Activated naive CD4-positive, alpha-beta T cell treated with anti-CD3 and anti-CD28 coated beads, Interleukin-2, amount 10 ng/mL, durations not matched to agents 7 days and 5 days (primary cell): ENCODE measurements around the gene PCDHGA7.
"Not testable (repeated sequence)": the region's sequence is repeated elsewhere in the genome, so short reads cannot be mapped to it uniquely, and the experiment has no call there.

Experiments
- CTCF ChIA-PET: fragments of 350-600 bp; sonication (Branson Sonifier 250); formaldehyde crosslinking; loops from one replicate; lab custom pipeline; 2021; ENCODE audit warnings: antibody characterized with exemption; lab: Charles Lee
- DNase-seq: peaks from one replicate; pipeline ENCODE4 v3.0.0-alpha.2; 2020
- H3K27ac Mint-ChIP-seq: one replicate; pipeline ENCODE4 v1.8.0; 2021; ENCODE audit warnings: mild to moderate bottlenecking, moderate library complexity, mixed read lengths
- H3K27me3 Mint-ChIP-seq: one replicate; pipeline ENCODE4 v1.8.0; 2021; ENCODE audit warnings: mild to moderate bottlenecking, mixed read lengths
- H3K36me3 Mint-ChIP-seq: one replicate; pipeline ENCODE4 v1.8.0; 2021; ENCODE audit warnings: mixed read lengths
- H3K4me1 Mint-ChIP-seq: one replicate; pipeline ENCODE4 v1.8.0; 2021; ENCODE audit warnings: mixed read lengths
- H3K4me3 Mint-ChIP-seq: one replicate; pipeline ENCODE4 v1.8.0; 2021; ENCODE audit warnings: mild to moderate bottlenecking, moderate library complexity, mixed read lengths
- H3K9me3 Mint-ChIP-seq: one replicate; pipeline ENCODE4 v1.8.0; 2021; ENCODE audit warnings: mixed read lengths

The PCDHGA7 gene

DNA sequence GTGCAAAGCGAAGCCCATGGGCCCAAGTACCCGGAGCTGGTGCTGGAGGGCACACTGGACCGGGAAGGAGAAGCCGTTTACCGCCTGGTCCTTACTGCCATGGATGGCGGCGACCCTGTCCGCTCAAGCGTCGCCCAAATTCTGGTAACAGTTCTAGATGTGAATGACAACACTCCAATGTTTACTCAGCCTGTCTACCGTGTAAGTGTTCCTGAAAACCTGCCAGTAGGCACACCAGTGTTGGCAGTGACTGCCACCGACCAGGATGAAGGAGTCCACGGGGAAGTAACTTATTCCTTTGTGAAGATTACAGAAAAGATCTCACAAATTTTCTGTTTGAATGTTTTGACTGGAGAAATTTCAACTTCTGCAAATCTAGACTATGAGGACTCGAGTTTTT lies 7.9 kb upstream of the PCDHGA7 start:
- H3K27me3 Mint-ChIP-seq = peaks cover 61% of the 10 kb centered on the region
- DNase-seq = no peak
- H3K36me3 Mint-ChIP-seq = peaks cover 4% of the 10 kb centered on the region
- CTCF ChIA-PET = interaction anchor here (1.0 to 1.6 kb wide), 4 partner anchors 22 to 139 kb away, joined by 3 to 6 read pairs (median 4); partner anchors contain the start of gene PCDHGA10
- no peak overlapping the region for H3K4me3 Mint-ChIP-seq
- H3K9me3 Mint-ChIP-seq = peaks cover 29% of the 10 kb centered on the region
- no peak overlapping the region for H3K27ac Mint-ChIP-seq
- peaks cover 4% of the 10 kb centered on the region for H3K4me1 Mint-ChIP-seq

DNA sequence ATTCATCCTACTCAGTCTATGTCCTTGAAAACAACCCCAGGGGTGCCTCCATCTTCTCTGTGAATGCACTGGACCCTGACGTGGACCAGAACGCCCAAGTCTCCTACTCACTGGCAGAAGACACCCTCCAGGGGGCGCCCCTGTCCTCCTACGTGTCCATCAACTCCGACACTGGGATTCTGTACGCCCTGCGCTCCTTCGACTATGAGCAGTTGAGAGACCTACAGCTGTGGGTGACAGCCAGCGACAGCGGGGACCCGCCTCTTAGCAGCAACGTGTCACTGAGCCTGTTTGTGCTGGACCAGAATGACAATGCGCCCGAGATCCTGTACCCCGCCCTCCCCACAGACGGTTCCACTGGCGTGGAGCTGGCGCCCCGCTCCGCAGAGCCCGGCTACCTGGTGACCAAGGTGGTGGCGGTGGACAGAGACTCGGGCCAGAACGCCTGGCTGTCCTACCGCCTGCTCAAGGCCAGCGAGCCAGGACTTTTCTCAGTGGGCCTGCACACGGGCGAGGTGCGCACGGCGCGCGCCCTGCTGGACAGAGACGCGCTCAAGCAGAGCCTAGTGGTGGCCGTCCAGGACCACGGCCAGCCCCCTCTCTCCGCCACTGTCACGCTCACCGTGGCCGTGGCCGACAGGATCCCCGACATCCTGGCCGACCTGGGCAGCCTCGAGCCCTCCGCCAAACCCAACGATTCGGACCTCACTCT lies 6.9 kb upstream of the PCDHGA7 start:
- H3K4me1 Mint-ChIP-seq, H3K36me3 Mint-ChIP-seq, H3K27ac Mint-ChIP-seq, DNase-seq, H3K4me3 Mint-ChIP-seq, CTCF ChIA-PET: not testable (repeated sequence)
- peaks cover 56% of the 10 kb centered on the region for H3K27me3 Mint-ChIP-seq
- H3K9me3 Mint-ChIP-seq = peaks cover 29% of the 10 kb centered on the region

DNA sequence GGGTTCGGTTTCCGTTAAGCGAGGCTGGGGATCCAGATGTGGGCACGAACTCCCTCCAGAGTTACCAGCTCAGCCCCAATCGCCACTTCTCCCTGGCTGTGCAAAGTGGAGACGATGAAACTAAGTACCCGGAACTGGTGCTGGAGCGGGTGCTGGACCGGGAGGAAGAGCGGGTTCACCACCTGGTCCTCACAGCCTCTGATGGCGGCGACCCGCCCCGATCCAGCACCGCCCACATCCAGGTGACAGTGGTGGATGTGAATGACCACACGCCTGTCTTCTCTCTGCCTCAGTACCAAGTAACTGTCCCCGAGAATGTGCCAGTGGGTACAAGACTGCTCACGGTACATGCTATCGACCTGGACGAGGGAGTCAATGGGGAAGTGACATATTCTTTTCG lies 803 bp downstream of the PCDHGA7 start:
- peaks cover under 1% of the 10 kb centered on the region for H3K36me3 Mint-ChIP-seq
- H3K27ac Mint-ChIP-seq = no peak overlapping the region
- H3K27me3 Mint-ChIP-seq = peaks cover 46% of the 10 kb centered on the region
- no peak overlapping the region for H3K4me3 Mint-ChIP-seq
- no peaks in the 10 kb centered on the region for H3K4me1 Mint-ChIP-seq
- H3K9me3 Mint-ChIP-seq = peaks cover 14% of the 10 kb centered on the region
- no peak for DNase-seq
- CTCF ChIA-PET = interaction anchor here (1.1 kb wide), 1 partner anchor 37 kb away, joined by 3 read pairs; the partner anchor contains the start of gene PCDHGA11

DNA sequence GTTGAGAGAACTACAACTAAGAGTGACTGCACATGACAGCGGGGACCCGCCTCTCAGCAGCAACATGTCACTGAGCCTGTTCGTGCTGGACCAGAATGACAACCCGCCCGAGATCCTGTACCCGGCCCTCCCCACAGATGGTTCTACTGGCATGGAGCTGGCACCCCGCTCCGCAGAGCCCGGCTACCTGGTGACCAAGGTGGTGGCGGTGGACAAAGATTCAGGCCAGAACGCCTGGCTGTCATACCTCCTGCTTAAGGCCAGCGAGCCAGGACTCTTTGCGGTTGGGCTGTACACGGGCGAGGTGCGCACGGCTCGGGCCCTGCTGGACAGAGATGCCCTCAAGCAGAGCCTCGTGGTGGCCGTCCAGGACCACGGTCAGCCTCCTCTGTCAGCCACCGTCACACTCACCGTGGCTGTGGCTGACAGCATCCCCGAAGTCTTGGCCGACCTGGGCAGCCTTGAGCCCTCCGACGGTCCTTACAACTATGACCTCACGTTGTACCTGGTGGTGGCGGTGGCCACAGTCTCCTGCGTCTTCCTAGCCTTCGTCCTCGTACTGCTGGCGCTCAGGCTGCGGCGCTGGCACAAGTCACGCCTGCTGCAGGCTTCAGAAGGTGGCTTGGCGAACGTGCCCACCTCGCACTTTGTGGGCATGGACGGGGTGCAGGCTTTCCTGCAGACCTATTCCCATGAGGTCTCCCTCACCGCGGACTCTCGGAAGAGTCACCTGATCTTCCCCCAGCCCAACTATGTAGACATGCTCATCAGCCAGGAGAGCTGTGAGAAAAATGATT lies 2.1 kb downstream of the PCDHGA7 start:
- CTCF ChIA-PET = no interaction called here
- Mint-ChIP-seq H3K4me3 (no peak overlapping the region), H3K36me3 (peaks cover 3% of the 10 kb centered on the region), H3K27ac (no peak overlapping the region), H3K4me1 (no peaks in the 10 kb centered on the region), H3K9me3 (peaks cover 22% of the 10 kb centered on the region), H3K27me3 (peaks cover 58% of the 10 kb centered on the region)
- DNase-seq = no peak

DNA sequence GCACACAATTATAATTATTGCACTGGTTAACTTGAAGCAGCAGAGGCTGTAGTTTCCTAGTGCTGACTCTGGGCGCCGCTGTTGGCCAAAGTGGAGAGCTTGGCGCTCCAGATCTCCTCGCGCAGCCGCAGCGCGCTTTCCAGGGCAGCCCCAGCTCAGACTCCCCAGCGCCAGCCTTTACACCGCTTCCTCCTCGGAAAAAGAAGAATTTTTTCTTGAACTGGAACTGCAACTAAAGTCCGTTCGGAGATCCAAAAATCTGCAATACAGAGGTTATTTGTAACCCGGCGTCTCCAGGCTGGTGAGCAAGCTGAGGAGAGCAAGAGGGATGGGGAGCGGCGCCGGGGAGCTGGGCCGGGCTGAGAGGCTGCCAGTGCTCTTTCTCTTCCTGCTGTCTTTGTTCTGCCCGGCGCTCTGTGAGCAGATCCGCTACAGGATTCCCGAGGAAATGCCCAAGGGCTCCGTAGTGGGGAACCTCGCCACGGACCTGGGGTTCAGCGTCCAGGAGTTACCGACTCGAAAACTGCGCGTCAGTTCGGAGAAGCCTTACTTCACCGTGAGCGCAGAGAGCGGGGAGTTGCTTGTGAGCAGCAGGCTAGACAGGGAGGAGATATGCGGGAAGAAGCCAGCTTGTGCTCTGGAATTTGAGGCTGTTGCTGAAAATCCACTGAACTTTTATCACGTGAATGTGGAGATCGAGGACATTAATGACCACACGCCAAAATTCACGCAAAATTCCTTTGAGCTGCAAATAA lies 5.2 kb downstream of the PCDHGA7 start, which contains the start of gene PCDHGB4:
PCDHGB4 (plus strand) TSS at position 142 of the 755 bp plus-strand sequence; CDS start at position 329, 187 bp downstream.
- Mint-ChIP-seq H3K4me3 (peak within 1 kb of the TSS; percentile 31), H3K9me3 (peaks cover 29% of the 10 kb centered on the region), H3K27me3 (peaks cover 49% of the 10 kb centered on the region), H3K27ac (peak within 1 kb of the TSS; percentile 46)
- DNase-seq = peak; percentile 43
- H3K4me1 Mint-ChIP-seq, H3K36me3 Mint-ChIP-seq: not testable (repeated sequence)
- CTCF ChIA-PET = interaction anchor here (1.1 to 2.0 kb wide), 3 partner anchors 18 to 123 kb away, joined by 3 to 5 read pairs (median 4); partner anchors contain the start of genes PCDHGA12 and PCDHGB3

DNA sequence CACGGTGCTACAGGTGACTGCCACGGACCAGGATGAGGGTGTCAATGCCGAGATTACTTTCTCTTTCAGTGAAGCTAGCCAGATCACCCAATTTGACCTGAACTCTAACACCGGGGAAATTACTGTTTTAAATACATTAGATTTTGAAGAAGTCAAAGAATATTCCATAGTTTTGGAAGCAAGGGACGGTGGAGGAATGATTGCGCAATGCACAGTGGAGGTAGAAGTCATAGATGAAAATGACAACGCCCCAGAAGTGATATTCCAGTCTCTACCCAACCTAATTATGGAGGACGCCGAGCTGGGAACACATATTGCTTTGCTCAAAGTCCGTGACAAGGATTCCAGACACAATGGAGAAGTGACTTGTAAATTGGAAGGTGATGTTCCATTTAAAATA lies 6.1 kb downstream of the PCDHGA7 start:
- Mint-ChIP-seq H3K27me3 (peaks cover 49% of the 10 kb centered on the region), H3K9me3 (peaks cover 30% of the 10 kb centered on the region), H3K27ac (peak overlapping the region; percentile 46), H3K4me1 (no peaks in the 10 kb centered on the region), H3K4me3 (no peak overlapping the region), H3K36me3 (peaks cover 10% of the 10 kb centered on the region)
- CTCF ChIA-PET = no interaction called here
- no peak for DNase-seq

DNA sequence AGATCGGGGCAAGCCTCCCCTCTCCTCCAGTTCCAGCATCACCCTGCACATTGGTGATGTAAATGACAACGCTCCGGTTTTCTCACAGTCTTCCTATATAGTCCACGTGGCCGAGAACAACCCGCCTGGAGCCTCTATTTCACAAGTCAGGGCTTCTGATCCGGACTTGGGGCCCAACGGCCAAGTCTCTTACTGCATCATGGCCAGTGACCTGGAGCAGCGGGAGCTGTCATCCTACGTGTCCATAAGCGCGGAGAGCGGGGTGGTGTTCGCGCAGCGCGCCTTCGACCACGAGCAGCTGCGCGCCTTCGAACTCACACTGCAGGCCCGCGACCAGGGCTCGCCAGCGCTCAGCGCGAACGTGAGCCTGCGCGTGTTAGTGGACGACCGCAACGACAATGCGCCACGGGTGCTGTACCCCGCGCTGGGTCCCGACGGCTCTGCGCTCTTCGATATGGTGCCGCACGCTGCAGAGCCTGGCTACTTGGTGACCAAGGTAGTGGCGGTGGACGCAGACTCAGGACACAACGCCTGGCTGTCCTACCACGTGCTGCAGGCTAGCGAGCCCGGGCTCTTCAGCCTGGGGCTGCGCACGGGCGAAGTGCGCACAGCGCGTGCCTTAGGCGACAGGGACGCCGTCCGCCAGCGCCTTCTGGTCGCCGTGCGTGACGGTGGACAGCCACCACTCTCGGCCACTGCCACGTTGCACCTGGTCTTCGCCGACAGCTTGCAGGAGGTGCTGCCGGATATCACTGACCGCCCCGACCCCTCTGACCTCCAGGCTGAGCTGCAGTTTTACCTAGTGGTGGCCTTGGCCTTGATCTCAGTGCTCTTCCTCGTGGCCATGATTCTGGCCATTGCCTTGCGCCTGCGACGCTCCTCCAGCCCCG lies 6.9 kb downstream of the PCDHGA7 start:
- peaks cover 11% of the 10 kb centered on the region for H3K36me3 Mint-ChIP-seq
- no peak for DNase-seq
- H3K9me3 Mint-ChIP-seq = peaks cover 30% of the 10 kb centered on the region
- no peak overlapping the region for H3K27ac Mint-ChIP-seq
- CTCF ChIA-PET = interaction anchor here (1.2 to 2.4 kb wide), 2 partner anchors 23 to 41 kb away, joined by 4 to 8 read pairs; partner anchors contain the start of genes PCDHGA10 and PCDHGA12
- H3K4me1 Mint-ChIP-seq = no peaks in the 10 kb centered on the region
- H3K27me3 Mint-ChIP-seq = peaks cover 53% of the 10 kb centered on the region
- H3K4me3 Mint-ChIP-seq = peak overlapping the region; percentile 1

DNA sequence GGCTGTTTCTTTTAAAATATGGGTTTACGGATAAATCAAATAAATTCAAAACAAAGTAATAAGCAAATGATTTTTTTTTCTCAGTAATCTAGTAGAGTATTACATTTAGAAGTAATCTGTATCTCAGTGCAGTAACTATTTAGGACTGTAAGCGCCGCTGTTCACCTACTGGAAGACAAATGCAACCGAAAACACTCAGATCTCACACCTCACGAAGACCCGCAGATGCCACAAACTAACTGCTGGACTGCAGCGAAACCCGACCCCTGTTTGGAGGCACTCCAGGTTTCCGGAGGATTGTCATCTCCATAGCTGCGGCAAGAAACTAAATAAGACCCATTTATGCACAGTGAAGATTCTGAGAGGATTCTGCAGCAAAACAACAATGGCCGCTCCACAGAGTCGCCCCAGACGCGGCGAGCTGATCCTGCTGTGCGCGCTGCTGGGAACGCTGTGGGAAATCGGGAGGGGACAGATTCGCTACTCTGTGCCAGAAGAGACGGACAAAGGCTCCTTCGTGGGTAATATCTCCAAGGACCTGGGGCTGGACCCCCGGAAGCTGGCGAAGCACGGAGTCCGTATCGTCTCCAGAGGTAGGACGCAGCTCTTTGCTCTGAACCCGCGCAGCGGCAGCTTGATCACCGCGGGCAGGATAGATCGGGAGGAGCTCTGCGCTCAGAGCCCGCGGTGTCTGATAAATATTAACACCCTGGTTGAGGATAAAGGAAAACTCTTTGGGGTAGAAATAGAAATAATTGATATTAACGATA lies 10.1 kb downstream of the PCDHGA7 start, which contains the start of gene PCDHGA8:
PCDHGA8 (plus strand) TSS at position 205 of the 770 bp plus-strand sequence; CDS start at position 386, 181 bp downstream.
- Mint-ChIP-seq H3K36me3 (peaks cover 11% of the 10 kb centered on the region), H3K4me3 (no peak within 1 kb of the TSS), H3K27ac (no peak within 1 kb of the TSS), H3K27me3 (peaks cover 55% of the 10 kb centered on the region), H3K9me3 (peaks cover 38% of the 10 kb centered on the region), H3K4me1 (no peaks in the 10 kb centered on the region)
- DNase-seq = no peak
- CTCF ChIA-PET = interaction anchor here (2.1 kb wide), 1 partner anchor 28 kb away, joined by 6 read pairs; the partner anchor contains the start of gene PCDHGA11

DNA sequence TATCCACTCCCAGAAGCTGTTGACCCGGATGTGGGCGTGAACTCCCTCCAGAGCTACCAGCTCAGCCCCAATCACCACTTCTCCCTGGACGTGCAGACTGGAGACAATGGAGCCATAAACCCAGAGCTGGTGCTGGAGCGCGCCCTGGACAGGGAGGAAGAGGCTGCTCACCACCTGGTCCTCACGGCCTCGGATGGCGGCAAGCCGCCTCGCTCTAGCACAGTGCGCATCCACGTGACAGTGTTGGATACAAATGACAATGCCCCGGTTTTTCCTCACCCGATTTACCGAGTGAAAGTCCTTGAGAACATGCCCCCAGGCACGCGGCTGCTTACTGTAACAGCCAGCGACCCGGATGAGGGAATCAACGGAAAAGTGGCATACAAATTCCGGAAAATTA lies 10.7 kb downstream of the PCDHGA7 start:
- Mint-ChIP-seq H3K27me3 (peaks cover 55% of the 10 kb centered on the region), H3K27ac (no peak overlapping the region)

DNA sequence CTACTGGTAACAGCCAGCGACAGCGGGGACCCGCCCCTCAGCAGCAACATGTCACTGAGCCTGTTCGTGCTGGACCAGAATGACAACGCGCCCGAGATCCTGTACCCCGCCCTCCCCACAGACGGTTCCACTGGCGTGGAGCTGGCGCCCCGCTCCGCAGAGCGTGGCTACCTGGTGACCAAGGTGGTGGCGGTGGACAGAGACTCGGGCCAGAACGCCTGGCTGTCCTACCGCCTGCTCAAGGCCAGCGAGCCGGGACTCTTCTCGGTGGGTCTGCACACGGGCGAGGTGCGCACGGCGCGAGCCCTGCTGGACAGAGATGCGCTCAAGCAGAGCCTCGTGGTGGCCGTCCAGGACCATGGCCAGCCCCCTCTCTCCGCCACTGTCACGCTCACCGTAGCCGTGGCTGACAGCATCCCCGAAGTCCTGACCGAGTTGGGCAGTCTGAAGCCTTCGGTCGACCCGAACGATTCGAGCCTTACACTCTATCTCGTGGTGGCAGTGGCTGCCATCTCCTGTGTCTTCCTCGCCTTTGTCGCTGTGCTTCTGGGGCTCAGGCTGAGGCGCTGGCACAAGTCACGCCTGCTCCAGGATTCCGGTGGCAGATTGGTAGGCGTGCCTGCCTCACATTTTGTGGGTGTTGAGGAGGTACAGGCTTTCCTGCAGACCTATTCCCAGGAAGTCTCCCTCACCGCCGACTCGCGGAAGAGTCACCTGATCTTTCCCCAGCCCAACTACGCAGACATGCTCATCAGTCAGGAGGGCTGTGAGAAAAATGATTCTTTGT lies 12.1 kb downstream of the PCDHGA7 start:
- H3K27me3 Mint-ChIP-seq = peaks cover 56% of the 10 kb centered on the region
- H3K36me3 Mint-ChIP-seq = peaks cover 11% of the 10 kb centered on the region
- not testable (repeated sequence) for H3K27ac Mint-ChIP-seq, H3K4me3 Mint-ChIP-seq, H3K4me1 Mint-ChIP-seq, DNase-seq
- CTCF ChIA-PET = interaction anchor here (0.9 to 1.7 kb wide), 2 partner anchors 22 to 26 kb away, joined by 3 to 6 read pairs; partner anchors contain the start of gene PCDHGA11
- peaks cover 37% of the 10 kb centered on the region for H3K9me3 Mint-ChIP-seq

More for the DNA sequence above, 10.7 kb downstream of the PCDHGA7 start:
- DNase-seq = no peak
- CTCF ChIA-PET = no interaction called here
- peaks cover 11% of the 10 kb centered on the region for H3K36me3 Mint-ChIP-seq
- no peaks in the 10 kb centered on the region for H3K4me1 Mint-ChIP-seq
- H3K9me3 Mint-ChIP-seq = peaks cover 38% of the 10 kb centered on the region
- no peak overlapping the region for H3K4me3 Mint-ChIP-seq

DNA sequence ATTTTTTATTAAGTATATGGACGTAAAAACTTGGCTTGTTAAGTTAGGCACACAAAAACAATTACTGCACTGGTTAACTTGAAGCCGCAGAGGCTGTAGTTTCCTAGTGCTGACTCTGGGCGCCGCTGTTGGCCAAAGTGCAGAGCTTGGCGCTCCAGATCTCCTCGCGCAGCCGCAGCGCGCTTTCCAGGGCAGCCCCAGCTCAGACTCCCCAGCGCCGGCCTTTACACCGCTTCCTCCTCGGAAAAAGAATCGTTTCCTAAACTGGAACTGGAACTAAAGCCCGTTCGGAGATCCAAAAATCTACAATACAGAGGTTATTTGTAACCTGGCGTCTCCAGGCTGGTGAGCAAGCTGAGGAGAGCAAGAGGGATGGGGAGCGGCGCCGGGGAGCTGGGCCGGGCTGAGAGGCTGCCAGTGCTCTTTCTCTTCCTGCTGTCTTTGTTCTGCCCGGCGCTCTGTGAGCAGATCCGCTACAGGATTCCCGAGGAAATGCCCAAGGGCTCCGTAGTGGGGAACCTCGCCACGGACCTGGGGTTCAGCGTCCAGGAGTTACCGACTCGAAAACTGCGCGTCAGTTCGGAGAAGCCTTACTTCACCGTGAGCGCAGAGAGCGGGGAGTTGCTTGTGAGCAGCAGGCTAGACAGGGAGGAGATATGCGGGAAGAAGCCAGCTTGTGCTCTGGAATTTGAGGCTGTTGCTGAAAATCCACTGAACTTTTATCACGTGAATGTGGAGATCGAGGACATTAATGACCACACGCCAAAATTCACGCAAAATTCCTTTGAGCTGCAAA lies 15.4 kb downstream of the PCDHGA7 start, which contains the start of gene PCDHGB5:
PCDHGB5 (plus strand) TSS at position 192 of the 796 bp plus-strand sequence; CDS start at position 373, 181 bp downstream.
- DNase-seq = peak; percentile 57

More for the DNA sequence above, 15.4 kb downstream of the PCDHGA7 start, which contains the start of gene PCDHGB5:
- H3K4me1 Mint-ChIP-seq, H3K27ac Mint-ChIP-seq: not testable (repeated sequence)
- H3K36me3 Mint-ChIP-seq = peaks cover 13% of the 10 kb centered on the region
- H3K9me3 Mint-ChIP-seq = peaks cover 33% of the 10 kb centered on the region
- CTCF ChIA-PET = interaction anchor here (0.6 to 2.9 kb wide), 8 partner anchors 9 to 557 kb away, joined by 3 to 12 read pairs (median 4); partner anchors contain the start of genes PCDHGA10, PCDHGA11 and PCDHGB3
- H3K4me3 Mint-ChIP-seq = peak within 1 kb of the TSS; percentile 56
- H3K27me3 Mint-ChIP-seq = peaks cover 61% of the 10 kb centered on the region
